Measurements from ENCODE around the gene RPS26.

Gene RPS26

GRCh38 chr12:56078931-56079722, 37.4 kb downstream of the RPS26 start:
- DNase-seq: peak; percentile 45 to 48

GRCh38 chr12:56079723-56080555, 38.2 kb downstream of the RPS26 start, which contains the start of gene ERBB3:
Gene ERBB3, plus strand, starts transcription at chr12:56080165. Its CDS starts 136 bp downstream, at chr12:56080301.
- DNase-seq: peak; percentile 56 to 66

GRCh38 chr12:56080556-56081138, 38.9 kb downstream of the RPS26 start:
- no peak for DNase-seq

GRCh38 chr12:56081393-56082347, 40.0 kb downstream of the RPS26 start:
- no peak for DNase-seq

GRCh38 chr12:56082382-56082781, 40.7 kb downstream of the RPS26 start:
- no peak for DNase-seq

GRCh38 chr12:56082967-56083366, 41.2 kb downstream of the RPS26 start:
- no peak for DNase-seq

GRCh38 chr12:56084958-56085543, 43.3 kb downstream of the RPS26 start:
- DNase-seq: peak in 1 of 2 donors; percentile 16

GRCh38 chr12:56086096-56086495, 44.4 kb downstream of the RPS26 start:
- no peak for DNase-seq

- no peak for DNase-seq
These were observed 44.9 kb downstream of the RPS26 start for GRCh38 chr12:56086608-56087007.

- no peak for DNase-seq
These were observed 45.5 kb downstream of the RPS26 start for GRCh38 chr12:56087220-56087619.
